ENCODE measurements around the gene DMPK.

GRCh38 chr19:45757695-45758094, 24.6 kb downstream of the DMPK start:
- TF ChIP-seq POLR2A (IDR thresholded peaks at IDR 0.05; ENCODE audit: low read depth, low read length) (no peak), CTCF (conservative IDR thresholded peaks at IDR 0.05; ENCODE audit: low read depth, low read length) (no peak), MAZ (IDR thresholded peaks at IDR 0.05; ENCODE audit: borderline replicate concordance, low read depth, low read length) (no peak), SMC3 (IDR thresholded peaks at IDR 0.05; ENCODE audit: low read depth, low read length) (no peak), CHD1 (IDR thresholded peaks at IDR 0.05; ENCODE audit: low read depth, low read length) (no peak), MXI1 (IDR thresholded peaks at IDR 0.05; ENCODE audit: borderline replicate concordance, low read depth, low read length) (no peak), RFX5 (IDR thresholded peaks at IDR 0.05; ENCODE audit: low read depth, low read length) (no peak)
